ENCODE measurements around the gene KRTAP5-11. TPM values are rescaled to one million over a fixed set of nuclear protein-coding genes. Genes with fewer than 3 reads are reported as not detected.
"Not testable (repeated sequence)": the region's sequence is repeated elsewhere in the genome, so short reads cannot be mapped to it uniquely, and the experiment has no call there.

Gene KRTAP5-11
- polyA plus RNA-seq, 1 donor, result 0.19 TPM

- H3K4me3 ChIP-seq (ENCODE audit: low read length), result no peak overlapping the region
- no peaks in the 10 kb centered on the region for H3K36me3 ChIP-seq (ENCODE audit: control insufficient read depth, insufficient read depth, low read length)
- WGBS (ENCODE audit: insufficient coverage, low lambda C conversion rate), result no CpG with 5 or more reads among the region's 8 CpGs
- H3K27ac ChIP-seq (ENCODE audit: low read length), result no peak overlapping the region
- H3K27me3 ChIP-seq (ENCODE audit: control insufficient read depth, insufficient read depth, low read length), result no peaks in the 10 kb centered on the region
- no peaks in the 10 kb centered on the region for H3K9me3 ChIP-seq (ENCODE audit: control insufficient read depth, low read depth, low read length)
- DNase-seq, result no peak
- peaks cover 2% of the 10 kb centered on the region for H3K4me1 ChIP-seq (ENCODE audit: control insufficient read depth, insufficient read depth, low read length)
These were observed 13.8 kb downstream of the KRTAP5-11 start for GRCh38 chr11:71568704-71569349.

- H3K9me3 ChIP-seq (ENCODE audit: control insufficient read depth, low read depth, low read length); DNase-seq; H3K4me3 ChIP-seq (ENCODE audit: low read length); H3K4me1 ChIP-seq (ENCODE audit: control insufficient read depth, insufficient read depth, low read length); H3K27me3 ChIP-seq (ENCODE audit: control insufficient read depth, insufficient read depth, low read length); H3K36me3 ChIP-seq (ENCODE audit: control insufficient read depth, insufficient read depth, low read length); H3K27ac ChIP-seq (ENCODE audit: low read length): not testable (repeated sequence)
- 67% methylated on average over 1 of the region's 8 CpGs for WGBS (ENCODE audit: insufficient coverage, low lambda C conversion rate)
These were observed 15.0 kb downstream of the KRTAP5-11 start for GRCh38 chr11:71567633-71568032.

GRCh38 chr11:71566626-71567599, 15.8 kb downstream of the KRTAP5-11 start:
- H3K9me3 ChIP-seq (ENCODE audit: control insufficient read depth, low read depth, low read length); H3K27ac ChIP-seq (ENCODE audit: low read length); DNase-seq; H3K4me1 ChIP-seq (ENCODE audit: control insufficient read depth, insufficient read depth, low read length); H3K4me3 ChIP-seq (ENCODE audit: low read length); H3K36me3 ChIP-seq (ENCODE audit: control insufficient read depth, insufficient read depth, low read length); H3K27me3 ChIP-seq (ENCODE audit: control insufficient read depth, insufficient read depth, low read length): not testable (repeated sequence)
- WGBS (ENCODE audit: insufficient coverage, low lambda C conversion rate), result no CpG with 5 or more reads among the region's 21 CpGs

- WGBS (ENCODE audit: insufficient coverage, low lambda C conversion rate), result no CpG with 5 or more reads among the region's 10 CpGs
- H3K4me1 ChIP-seq (ENCODE audit: control insufficient read depth, insufficient read depth, low read length), result no peaks in the 10 kb centered on the region
- DNase-seq, result no peak
- H3K27me3 ChIP-seq (ENCODE audit: control insufficient read depth, insufficient read depth, low read length), result no peaks in the 10 kb centered on the region
- no peak overlapping the region for H3K4me3 ChIP-seq (ENCODE audit: low read length)
- no peak overlapping the region for H3K27ac ChIP-seq (ENCODE audit: low read length)
- no peaks in the 10 kb centered on the region for H3K9me3 ChIP-seq (ENCODE audit: control insufficient read depth, low read depth, low read length)
- no peaks in the 10 kb centered on the region for H3K36me3 ChIP-seq (ENCODE audit: control insufficient read depth, insufficient read depth, low read length)
These were observed 16.5 kb downstream of the KRTAP5-11 start for GRCh38 chr11:71566081-71566620.

GRCh38 chr11:71565263-71565662, 17.4 kb downstream of the KRTAP5-11 start, which contains the start of gene KRTAP5-10:
TSS of gene KRTAP5-10 (plus strand) at chr11:71565563. CDS start at chr11:71565588, 25 bp downstream.
- no peaks in the 10 kb centered on the region for H3K4me1 ChIP-seq (ENCODE audit: control insufficient read depth, insufficient read depth, low read length)
- H3K36me3 ChIP-seq (ENCODE audit: control insufficient read depth, insufficient read depth, low read length), result no peaks in the 10 kb centered on the region
- no peak within 1 kb of the TSS for H3K4me3 ChIP-seq (ENCODE audit: low read length)
- no peaks in the 10 kb centered on the region for H3K27me3 ChIP-seq (ENCODE audit: control insufficient read depth, insufficient read depth, low read length)
- H3K27ac ChIP-seq (ENCODE audit: low read length), result no peak within 1 kb of the TSS
- no peaks in the 10 kb centered on the region for H3K9me3 ChIP-seq (ENCODE audit: control insufficient read depth, low read depth, low read length)
- no peak for DNase-seq
- no CpG with 5 or more reads among the region's 5 CpGs for WGBS (ENCODE audit: insufficient coverage, low lambda C conversion rate)

GRCh38 chr11:71564430-71564829, 18.2 kb downstream of the KRTAP5-11 start:
- WGBS (ENCODE audit: insufficient coverage, low lambda C conversion rate), result no CpG with 5 or more reads among the region's 4 CpGs
- Histone ChIP-seq H3K9me3 (ENCODE audit: control insufficient read depth, low read depth, low read length) (no peaks in the 10 kb centered on the region), H3K4me1 (ENCODE audit: control insufficient read depth, insufficient read depth, low read length) (no peaks in the 10 kb centered on the region), H3K27me3 (ENCODE audit: control insufficient read depth, insufficient read depth, low read length) (no peaks in the 10 kb centered on the region), H3K27ac (ENCODE audit: low read length) (no peak overlapping the region), H3K36me3 (ENCODE audit: control insufficient read depth, insufficient read depth, low read length) (no peaks in the 10 kb centered on the region), H3K4me3 (ENCODE audit: low read length) (no peak overlapping the region)
- DNase-seq, result peak in 1 of 2 donors; percentile 24

GRCh38 chr11:71563406-71563805, 19.3 kb downstream of the KRTAP5-11 start:
- peak; percentile 42 to 53 for DNase-seq
- Histone ChIP-seq H3K36me3 (ENCODE audit: control insufficient read depth, insufficient read depth, low read length) (no peaks in the 10 kb centered on the region), H3K27me3 (ENCODE audit: control insufficient read depth, insufficient read depth, low read length) (no peaks in the 10 kb centered on the region), H3K9me3 (ENCODE audit: control insufficient read depth, low read depth, low read length) (no peaks in the 10 kb centered on the region), H3K4me1 (ENCODE audit: control insufficient read depth, insufficient read depth, low read length) (no peaks in the 10 kb centered on the region), H3K4me3 (ENCODE audit: low read length) (no peak overlapping the region), H3K27ac (ENCODE audit: low read length) (no peak overlapping the region)
- 33% methylated on average over 6 of the region's 8 CpGs for WGBS (ENCODE audit: insufficient coverage, low lambda C conversion rate)

GRCh38 chr11:71562120-71562519, 20.6 kb downstream of the KRTAP5-11 start:
- Histone ChIP-seq H3K9me3 (ENCODE audit: control insufficient read depth, low read depth, low read length) (no peaks in the 10 kb centered on the region), H3K4me1 (ENCODE audit: control insufficient read depth, insufficient read depth, low read length) (no peaks in the 10 kb centered on the region), H3K36me3 (ENCODE audit: control insufficient read depth, insufficient read depth, low read length) (no peaks in the 10 kb centered on the region), H3K27me3 (ENCODE audit: control insufficient read depth, insufficient read depth, low read length) (no peaks in the 10 kb centered on the region), H3K27ac (ENCODE audit: low read length) (no peak overlapping the region), H3K4me3 (ENCODE audit: low read length) (no peak overlapping the region)
- DNase-seq, result no peak

GRCh38 chr11:71558996-71559395, 23.7 kb downstream of the KRTAP5-11 start:
- Histone ChIP-seq H3K9me3 (ENCODE audit: control insufficient read depth, low read depth, low read length) (no peaks in the 10 kb centered on the region), H3K4me1 (ENCODE audit: control insufficient read depth, insufficient read depth, low read length) (no peaks in the 10 kb centered on the region), H3K27ac (ENCODE audit: low read length) (no peak overlapping the region), H3K36me3 (ENCODE audit: control insufficient read depth, insufficient read depth, low read length) (no peaks in the 10 kb centered on the region), H3K4me3 (ENCODE audit: low read length) (no peak overlapping the region), H3K27me3 (ENCODE audit: control insufficient read depth, insufficient read depth, low read length) (no peaks in the 10 kb centered on the region)
- DNase-seq, result no peak
- no CpG with 5 or more reads among the region's 1 CpG for WGBS (ENCODE audit: insufficient coverage, low lambda C conversion rate)

GRCh38 chr11:71557257-71557656, 25.4 kb downstream of the KRTAP5-11 start:
- Histone ChIP-seq H3K4me3 (ENCODE audit: low read length) (no peak overlapping the region), H3K4me1 (ENCODE audit: control insufficient read depth, insufficient read depth, low read length) (no peaks in the 10 kb centered on the region), H3K36me3 (ENCODE audit: control insufficient read depth, insufficient read depth, low read length) (no peaks in the 10 kb centered on the region), H3K27me3 (ENCODE audit: control insufficient read depth, insufficient read depth, low read length) (no peaks in the 10 kb centered on the region), H3K27ac (ENCODE audit: low read length) (no peak overlapping the region), H3K9me3 (ENCODE audit: control insufficient read depth, low read depth, low read length) (no peaks in the 10 kb centered on the region)
- no peak for DNase-seq
